Lower leg skin (tissue), 3 donors: ENCODE measurements around the gene BLM.

Experiments
- CTCF ChIP-seq, 3 donors: fragments of 450-650 bp; IDR thresholded peaks; one replicate each; pipeline ENCODE4 v1.5.1; 2016; ENCODE audit warnings: antibody characterized with exemption in 3 of 3, mild to moderate bottlenecking in 3 of 3, moderate library complexity in 2 of 3
- POLR2A ChIP-seq, 2 donors: fragments of 450-650 bp; IDR thresholded peaks; one replicate each; pipeline ENCODE4 v1.6.1; 2016 to 2017; ENCODE audit warnings: antibody characterized with exemption in 2 of 2, mild to moderate bottlenecking in 1 of 2, moderate library complexity in 1 of 2

GRCh38 chr15:90691369-90691768 is 25.8 kb upstream of the BLM start:
- TF ChIP-seq CTCF (IDR thresholded peaks at IDR 0.05) (no peak), POLR2A (IDR thresholded peaks at IDR 0.05) (no peak)
